Measurements from ENCODE around the gene WT1.

WT1 gene

DNA sequence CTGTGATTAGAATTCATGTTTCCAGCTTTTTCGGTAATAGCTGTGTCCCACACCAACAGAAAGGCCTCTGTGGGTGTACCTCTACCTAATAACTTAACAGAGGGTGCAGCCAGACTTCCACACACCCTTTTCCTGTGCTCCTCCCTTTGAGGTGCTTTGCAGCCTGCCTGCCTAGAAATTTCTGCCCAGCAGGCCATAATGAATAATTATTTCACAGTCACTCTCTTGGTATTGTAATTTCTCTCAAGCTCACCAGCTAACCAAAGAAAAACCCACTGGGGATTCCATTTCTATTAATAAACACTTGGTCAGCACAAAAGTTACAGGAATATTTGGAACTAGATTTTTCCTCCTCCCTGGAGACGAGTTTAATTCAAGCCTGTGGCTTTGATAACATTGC lies 13.3 kb downstream of the WT1 start:
- no peak for DNase-seq (ENCODE audit: low read depth in 2 of 2)

GRCh38 chr11:32420937-32421901 lies 14.1 kb downstream of the WT1 start:
- DNase-seq (ENCODE audit: low read depth in 2 of 2) = no peak

DNA sequence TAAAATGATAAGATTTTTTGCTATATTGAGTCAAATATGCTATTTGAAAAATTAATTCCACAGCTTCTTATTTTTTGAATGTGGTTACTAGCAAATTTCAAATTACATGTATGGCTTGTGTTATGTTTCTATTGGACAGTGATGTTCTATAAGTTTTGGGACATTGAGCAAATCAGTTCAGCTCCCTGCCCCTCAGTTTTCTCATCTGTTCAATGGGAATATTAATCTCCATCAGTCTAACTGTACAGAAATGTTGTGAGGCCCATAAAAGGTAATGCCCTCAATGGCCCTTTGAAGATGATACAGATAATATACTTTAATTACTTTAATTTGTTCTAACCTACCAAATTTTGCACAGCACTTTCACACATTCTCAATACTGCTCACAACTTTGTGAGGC lies 15.2 kb downstream of the WT1 start:
- DNase-seq (ENCODE audit: low read depth in 2 of 2) = no peak

- DNase-seq (ENCODE audit: low read depth in 2 of 2) = no peak
Observed at GRCh38 chr11:32418836-32419235, 16.5 kb downstream of the WT1 start.

- no peak for DNase-seq (ENCODE audit: low read depth in 2 of 2)
Observed at GRCh38 chr11:32417806-32418205, 17.5 kb downstream of the WT1 start.

DNA sequence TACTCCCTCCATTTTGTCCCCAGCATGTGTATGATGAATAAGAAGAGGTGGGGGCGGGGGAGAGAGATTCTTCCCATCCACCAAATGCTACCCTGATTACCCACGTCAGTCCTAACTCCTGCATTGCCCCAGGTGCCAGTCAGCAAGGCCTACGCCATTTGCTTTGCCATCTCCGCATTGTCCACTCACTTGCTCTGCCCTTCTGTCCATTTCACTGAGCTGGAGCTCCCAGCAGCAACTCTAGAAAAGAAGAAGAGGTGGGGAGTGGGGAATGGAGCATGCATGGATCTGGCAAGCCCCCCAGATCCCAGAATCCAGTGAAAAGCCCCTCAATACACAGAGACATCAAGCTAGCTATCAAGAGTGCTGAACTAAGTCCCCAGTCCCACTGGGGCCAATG lies 19.0 kb downstream of the WT1 start:
- DNase-seq (ENCODE audit: low read depth in 2 of 2) = no peak

DNA sequence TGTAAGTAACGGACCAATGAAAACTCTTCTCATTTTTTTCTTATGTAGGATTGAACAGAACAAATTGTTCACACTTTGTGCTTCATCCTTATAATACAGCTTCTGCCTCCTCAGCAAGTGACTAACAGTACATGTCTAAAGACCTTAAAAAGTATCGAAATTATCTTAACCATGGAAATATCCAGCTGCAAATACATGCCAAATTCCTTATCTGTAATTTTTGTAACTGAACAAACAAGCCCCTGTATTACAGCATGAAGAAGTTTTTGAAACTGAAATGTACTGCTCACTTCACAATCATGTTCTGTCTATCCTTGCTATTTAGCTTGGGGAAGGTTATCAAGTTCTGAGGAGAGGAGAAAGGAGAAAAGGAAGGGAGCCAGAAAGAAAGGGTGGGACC lies 20.4 kb downstream of the WT1 start:
- DNase-seq (ENCODE audit: low read depth in 2 of 2) = no peak

DNA sequence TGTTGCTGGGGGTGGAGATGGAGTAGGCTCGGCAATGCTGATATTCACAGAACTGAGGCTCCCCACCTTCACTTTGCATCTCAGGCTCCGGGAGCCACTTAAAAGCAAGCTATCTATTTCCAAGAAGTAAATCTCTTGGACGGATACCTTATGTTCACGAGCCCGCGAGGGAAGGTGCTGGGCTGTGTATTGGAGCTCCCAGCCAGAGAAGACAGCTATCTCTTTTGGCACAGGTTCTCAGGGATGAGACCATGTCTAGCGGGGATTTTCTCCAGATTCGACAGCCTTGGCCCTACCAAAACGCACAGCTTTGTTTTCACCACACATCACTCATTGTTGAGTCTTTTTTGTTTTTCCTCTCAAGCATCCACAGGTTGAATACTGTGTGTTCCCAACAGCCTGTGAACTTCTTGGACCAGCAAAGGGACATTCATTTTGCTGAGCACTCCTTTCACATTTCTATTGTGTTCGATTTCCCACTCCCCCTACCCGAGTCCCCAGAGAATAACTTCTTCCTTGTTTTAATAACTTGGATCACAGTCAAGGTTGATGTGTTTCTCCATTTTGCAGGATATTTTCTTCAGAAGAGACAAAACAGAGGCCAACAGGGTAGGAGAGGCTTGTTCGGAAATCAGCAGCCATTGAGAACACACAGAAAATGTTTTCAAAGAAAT lies 23.3 kb downstream of the WT1 start:
- no peak for DNase-seq (ENCODE audit: low read depth in 2 of 2)

GRCh38 chr11:32405592-32405991 lies 29.7 kb downstream of the WT1 start:
- DNase-seq (ENCODE audit: low read depth in 2 of 2) = no peak

DNA sequence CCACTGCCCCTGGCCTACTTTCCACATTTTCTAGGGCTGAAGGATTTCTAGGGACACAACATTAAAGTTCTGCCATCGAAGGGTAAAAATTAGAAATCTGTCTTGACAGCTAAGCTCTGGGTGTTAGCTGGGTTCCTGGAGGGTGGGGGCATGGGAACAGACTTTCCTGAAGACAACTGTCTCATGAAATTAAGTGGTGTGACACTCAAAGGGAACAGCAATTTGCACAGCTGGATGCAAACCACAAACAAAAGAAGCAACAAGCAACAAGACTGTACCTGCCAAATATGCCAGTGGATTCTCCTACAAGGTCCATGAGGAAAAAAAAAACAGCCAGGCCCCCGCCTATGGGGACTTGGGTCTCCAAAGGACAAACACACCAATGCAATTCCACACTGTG lies 32.5 kb downstream of the WT1 start:
- DNase-seq (ENCODE audit: low read depth in 2 of 2) = no peak

DNA sequence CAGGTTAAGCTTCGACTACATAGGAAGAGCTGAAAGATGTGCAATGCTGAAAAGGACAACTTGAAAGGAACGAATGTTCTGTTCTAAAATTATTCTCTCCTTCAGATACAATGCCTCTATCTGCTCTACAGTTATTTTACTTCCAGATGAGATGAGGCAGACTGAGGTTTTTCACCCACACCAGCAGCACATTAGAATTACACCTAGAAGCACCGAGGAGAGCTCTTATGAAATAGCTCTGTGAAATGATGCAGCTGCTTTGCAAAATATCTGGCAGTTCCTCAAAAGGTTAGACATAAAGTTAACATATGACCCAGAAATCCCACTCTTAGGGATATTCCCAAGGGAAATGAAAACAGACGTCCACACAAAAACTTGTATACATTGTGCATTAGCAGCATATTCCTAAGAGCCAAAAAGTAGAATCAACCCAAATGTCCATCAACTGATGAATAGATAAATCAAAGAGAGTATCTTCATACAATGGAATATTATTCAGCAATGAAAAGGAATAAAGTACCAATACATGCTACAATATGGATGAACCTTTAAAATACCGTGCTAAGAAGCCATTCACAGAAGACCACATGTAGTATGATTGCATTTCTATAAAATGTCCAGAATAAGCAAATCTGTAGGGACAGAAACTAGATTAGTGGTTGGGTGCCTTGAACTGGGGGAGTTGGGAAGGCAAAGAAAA lies 34.5 kb downstream of the WT1 start:
- DNase-seq (ENCODE audit: low read depth in 2 of 2) = no peak

DNA sequence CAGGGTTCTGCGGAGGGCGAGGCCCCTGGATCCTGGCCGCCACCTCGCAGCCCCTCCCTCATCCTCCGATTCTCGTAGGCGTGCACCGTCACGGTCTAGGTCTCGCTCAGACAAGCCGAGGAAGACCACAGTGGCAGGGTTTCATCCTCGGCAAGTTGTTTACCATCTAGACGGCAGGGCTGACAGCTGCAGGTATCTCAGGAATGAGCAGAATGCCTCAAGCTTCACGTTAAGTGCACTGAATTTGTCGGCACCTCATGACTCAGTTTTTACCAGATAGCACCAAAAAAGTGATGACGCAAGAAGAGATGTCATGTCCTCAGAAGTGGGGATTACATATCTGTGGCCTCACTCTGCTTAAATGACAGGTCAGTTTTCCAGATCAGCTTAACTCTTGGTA lies 35.1 kb downstream of the WT1 start:
- no peak for DNase-seq (ENCODE audit: low read depth in 2 of 2)

DNA sequence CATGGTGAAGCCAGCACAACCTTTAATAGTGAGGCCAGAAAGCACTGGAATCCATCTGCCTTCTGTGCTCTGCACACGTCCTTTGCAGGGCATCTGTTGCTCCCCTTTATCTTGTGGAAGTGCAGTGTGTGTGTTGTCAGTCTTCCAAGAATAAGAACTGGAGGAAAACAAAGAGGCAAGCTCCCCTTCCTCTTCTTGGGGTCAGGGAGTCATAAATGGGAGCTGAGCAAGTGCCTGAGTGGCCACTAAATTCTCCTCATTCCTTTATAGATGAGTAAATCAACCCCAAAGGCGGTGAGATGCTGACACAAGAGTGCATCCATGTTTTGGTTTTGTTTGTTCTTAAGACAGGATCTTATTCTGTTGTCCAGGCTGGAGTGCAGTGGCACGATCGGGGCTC lies 38.3 kb downstream of the WT1 start:
- DNase-seq (ENCODE audit: low read depth in 2 of 2) = no peak

GRCh38 chr11:32396331-32396730 lies 39.0 kb downstream of the WT1 start:
- no peak for DNase-seq (ENCODE audit: low read depth in 2 of 2)

DNA sequence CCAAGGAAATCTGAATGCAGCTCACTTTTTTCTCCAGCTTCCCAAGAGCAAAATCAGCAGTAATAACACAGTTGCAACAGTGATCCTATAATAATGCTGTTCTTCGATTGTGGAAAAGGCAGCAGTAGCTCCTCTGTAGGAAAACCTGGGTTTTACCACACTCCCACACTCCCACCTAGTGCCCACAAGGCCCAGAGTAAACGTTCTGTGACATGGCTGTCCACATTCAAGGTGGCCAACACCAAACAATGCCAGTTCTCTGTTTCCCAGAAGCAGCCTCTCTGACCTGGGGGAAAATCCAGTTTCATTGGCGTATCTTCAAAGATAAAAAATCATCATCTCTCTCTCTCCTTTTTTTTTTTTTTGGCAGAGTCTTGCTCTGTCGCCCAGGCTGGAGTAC lies 40.2 kb downstream of the WT1 start:
- DNase-seq (ENCODE audit: low read depth in 2 of 2) = no peak

DNA sequence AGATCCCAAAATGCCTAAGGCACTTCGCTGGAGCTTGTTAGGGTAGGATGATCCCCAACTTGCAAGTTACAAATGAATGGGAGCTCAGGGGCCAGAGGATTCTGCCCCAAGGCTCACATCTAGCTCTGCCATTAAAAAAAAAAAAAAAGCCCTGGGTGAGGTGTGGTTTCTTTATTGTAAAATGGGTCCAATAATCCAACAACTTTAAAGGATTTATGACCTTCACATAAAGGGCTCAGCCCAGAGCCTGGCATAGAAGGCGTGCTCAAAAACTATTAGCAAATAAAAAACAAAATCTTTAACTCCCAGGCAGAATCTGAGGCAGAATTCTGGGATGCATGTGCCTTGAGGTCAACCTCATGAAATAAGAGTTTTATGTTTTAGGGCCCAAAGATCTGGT lies 42.5 kb downstream of the WT1 start:
- no peak for DNase-seq (ENCODE audit: low read depth in 2 of 2)

- no peak for DNase-seq (ENCODE audit: low read depth in 2 of 2)
Observed at GRCh38 chr11:32391956-32392553, 43.3 kb downstream of the WT1 start.

GRCh38 chr11:32391479-32391878 lies 43.9 kb downstream of the WT1 start:
- DNase-seq (ENCODE audit: low read depth in 2 of 2) = no peak

- no peak for DNase-seq (ENCODE audit: low read depth in 2 of 2)
Observed at GRCh38 chr11:32390712-32391111, 44.6 kb downstream of the WT1 start.

DNA sequence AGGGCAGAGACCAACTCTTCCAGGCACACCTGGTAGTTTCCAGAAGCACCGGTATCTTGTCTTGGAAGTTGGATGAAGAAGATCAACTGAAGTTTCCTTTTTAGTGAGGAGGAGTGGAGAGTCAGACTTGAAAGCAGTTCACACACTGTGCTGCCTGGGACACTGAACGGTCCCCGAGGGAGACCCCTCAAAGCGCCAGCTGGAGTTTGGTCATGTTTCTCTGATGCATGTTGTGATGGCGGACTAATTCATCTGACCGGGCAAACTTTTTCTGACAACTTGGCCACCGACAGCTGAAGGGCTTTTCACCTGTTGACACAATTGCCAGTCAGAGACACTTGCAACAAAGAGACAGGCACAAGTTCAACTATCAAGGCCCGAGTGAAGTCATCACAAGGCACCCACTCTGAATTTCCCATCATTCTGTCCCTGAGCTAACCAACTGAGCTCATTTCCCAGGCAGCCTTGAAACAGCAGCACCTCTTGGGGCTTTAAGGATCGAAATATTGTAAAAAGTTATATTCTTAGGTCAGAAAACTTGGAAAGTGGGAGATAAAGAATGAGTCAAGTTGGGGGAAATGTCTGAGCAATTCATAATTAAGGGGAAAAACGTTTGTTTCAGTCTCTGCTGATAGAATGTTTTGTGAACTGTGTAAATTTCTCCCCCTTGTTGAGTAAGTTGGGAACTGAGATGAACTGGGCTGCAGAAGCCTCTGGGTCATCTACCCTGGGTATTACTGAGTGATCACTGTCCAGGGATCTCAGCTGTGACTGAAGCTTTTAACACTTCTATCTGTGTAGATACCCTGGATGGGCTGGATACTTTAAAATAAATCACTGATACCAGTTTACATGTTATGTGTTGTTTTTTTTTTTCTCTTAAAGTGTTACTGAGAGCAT lies 46.2 kb downstream of the WT1 start:
- DNase-seq (ENCODE audit: low read depth in 2 of 2) = no peak

DNA sequence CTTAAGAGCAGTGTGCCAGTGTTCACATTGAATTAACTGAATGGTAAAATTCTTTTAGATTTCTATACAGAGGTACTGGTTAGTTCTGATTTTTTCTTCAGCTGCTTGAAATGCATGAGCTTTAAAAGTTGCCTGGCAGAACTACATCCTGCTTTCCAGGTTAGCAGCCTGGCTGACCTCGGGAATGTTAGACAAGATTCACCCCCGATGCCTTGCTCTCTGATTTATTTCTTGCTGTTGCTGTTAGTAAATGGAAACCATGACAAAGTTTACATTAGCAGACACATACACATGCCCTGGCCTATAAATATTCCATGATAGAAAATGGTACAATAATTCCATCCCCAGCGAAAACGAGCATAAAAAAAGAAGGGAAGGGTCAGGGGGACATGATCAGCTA lies 47.0 kb downstream of the WT1 start:
- DNase-seq (ENCODE audit: low read depth in 2 of 2) = no peak
